ACHN (cell line): ENCODE results near the gene FN3K.

Experiments
- DNase-seq: peaks from one replicate; pipeline ENCODE4 v3.0.0-alpha.2; 2015
- in situ Hi-C: cut with HindIII; loops from 2 replicates; pipeline ENCODE4 v1.10.0; 2017; ENCODE audit warnings: low sequenced_read_pairs, low pct_ligation_motif_present, low pct_unique_long_range_greater_than_20kb

Gene FN3K

GRCh38 chr17:82702231-82702927 is 33.0 kb upstream of the FN3K start:
- in situ Hi-C loops = no loop called here
- DNase-seq = no peak

GRCh38 chr17:82703036-82703745 is 32.2 kb upstream of the FN3K start:
- DNase-seq = no peak
- in situ Hi-C loops = no loop called here

DNA sequence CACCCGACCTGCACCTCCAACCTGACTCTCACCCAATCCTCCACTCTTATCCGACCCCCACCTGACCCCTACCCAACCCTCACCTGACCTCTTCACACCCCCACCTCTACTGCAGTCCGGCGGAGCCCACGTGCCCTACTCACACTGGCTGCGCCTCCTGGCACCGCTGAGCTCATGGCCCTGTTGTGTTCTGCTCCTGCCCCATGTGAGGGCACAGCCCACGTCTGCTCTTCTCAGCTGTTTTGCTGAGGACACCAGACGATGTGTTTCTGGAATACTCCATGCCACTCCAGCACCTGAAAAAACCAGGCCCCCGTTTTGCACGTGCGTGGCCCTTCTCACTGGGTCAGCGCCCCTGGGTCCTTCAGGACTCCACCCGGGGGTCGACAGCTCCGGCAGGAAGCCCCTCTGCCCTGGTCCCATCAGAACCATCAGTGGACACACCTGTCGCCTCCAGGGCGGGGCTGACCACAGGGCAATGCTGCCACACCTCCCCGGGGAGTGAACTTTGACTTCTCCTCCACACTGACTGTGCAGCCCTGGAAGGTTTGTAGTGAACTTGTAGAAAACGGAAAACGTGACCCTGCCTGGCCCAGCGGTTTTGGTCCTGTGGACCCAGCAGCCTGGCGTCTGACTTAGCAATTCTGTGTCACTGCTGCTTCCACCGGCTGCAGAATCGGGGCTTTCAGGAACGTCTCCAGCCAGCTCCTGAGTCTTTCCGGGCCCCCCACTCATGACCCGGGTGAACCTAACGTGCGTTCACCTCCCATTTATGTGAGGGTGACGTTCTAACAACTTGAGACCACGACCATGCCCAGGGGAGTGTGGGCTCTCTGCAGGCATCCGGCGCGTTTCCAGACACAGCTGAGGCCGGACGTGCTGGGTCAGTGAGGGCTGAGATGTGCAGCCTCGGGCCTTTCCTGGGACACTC is 31.2 kb upstream of the FN3K start:
- DNase-seq = no peak
- in situ Hi-C loops = no loop called here

DNA sequence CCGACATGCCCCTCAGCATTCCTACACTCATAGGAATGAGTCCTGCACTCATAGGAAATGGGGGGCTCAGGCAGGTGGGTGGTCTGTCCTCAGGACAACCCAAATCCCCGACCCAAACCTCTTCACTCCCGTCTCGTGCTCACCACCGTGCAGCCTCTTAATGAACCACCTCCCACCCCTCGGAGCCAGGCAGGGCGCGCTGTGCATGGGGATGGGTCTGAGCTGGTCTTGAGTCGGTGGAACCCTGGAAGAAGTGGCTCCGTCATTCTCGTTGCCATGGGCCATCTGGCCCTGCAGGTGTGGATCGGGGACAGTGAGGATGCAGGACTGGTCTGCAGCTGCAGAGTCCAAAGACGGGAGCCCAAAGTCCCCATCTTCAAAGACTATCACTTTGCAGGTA is 30.5 kb upstream of the FN3K start:
- in situ Hi-C loops = no loop called here
- no peak for DNase-seq

DNA sequence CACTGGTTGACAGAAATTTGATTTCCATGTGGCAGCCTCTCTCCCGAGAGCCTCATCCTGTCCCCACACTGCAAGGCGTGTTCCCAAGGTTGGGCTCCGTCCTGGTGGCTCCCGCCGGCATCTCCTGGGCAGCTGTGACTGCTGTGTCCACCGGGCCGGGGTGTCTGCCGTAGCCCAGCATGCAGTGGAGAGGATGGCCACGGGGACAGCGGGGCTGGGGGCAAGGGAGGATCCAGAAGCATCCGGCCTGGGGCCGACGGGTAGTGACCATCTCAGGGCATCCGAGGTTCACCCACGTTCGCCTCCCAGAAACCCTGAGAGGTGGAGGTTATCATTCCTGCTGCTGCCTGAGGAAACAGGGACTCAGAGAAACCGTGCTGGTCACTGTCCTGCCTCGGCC is 29.7 kb upstream of the FN3K start:
- DNase-seq = no peak
- in situ Hi-C loops = no loop called here

- in situ Hi-C loops = no loop called here
- no peak for DNase-seq
Observed at GRCh38 chr17:82709024-82709675, 26.3 kb upstream of the FN3K start.

DNA sequence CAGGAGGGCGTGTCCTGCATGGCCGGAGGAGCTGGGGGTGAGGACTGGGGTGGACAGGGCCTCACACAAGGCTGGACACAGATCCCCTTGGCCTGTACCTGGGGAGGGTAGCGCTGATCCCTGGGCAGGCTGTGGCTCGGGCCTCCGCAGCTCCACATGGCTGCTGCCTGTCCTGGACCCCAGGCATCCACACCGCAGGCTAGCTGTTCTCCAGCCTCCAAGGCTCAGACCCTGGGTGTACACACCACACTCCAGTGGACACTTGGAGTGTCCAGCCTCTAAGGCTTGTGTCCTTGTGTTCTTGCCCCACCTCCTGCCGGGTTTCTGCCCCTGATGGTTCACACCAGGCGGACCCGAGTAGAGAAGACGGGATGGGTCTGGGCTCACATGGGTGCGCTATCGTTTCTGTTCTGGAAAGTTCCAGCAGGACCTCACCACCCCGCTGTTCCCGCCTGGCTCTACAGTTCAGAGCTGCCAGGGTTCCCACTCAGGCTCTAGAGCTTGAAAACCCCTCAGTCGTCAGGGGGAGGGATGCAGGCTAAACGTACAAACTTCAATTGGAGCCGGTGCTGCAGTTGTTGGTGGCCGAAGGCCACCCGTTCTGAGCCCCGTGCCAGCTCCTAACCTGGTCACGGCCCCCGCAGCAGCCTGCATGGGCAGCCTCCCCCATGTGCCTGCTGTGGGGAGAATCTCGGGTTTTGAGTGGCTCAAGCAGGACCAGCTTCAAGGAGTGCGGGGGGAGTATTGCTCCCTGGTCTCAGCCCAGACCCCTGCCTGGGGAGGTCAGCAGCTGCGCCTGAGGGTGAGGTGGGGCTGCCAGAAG is 25.5 kb upstream of the FN3K start:
- in situ Hi-C loops = no loop called here
- DNase-seq = no peak

- no peak for DNase-seq
- in situ Hi-C loops = no loop called here
Observed at GRCh38 chr17:82710499-82711232, 24.7 kb upstream of the FN3K start.

- in situ Hi-C loops = no loop called here
- no peak for DNase-seq
Observed at GRCh38 chr17:82713071-82713723, 22.2 kb upstream of the FN3K start.

DNA sequence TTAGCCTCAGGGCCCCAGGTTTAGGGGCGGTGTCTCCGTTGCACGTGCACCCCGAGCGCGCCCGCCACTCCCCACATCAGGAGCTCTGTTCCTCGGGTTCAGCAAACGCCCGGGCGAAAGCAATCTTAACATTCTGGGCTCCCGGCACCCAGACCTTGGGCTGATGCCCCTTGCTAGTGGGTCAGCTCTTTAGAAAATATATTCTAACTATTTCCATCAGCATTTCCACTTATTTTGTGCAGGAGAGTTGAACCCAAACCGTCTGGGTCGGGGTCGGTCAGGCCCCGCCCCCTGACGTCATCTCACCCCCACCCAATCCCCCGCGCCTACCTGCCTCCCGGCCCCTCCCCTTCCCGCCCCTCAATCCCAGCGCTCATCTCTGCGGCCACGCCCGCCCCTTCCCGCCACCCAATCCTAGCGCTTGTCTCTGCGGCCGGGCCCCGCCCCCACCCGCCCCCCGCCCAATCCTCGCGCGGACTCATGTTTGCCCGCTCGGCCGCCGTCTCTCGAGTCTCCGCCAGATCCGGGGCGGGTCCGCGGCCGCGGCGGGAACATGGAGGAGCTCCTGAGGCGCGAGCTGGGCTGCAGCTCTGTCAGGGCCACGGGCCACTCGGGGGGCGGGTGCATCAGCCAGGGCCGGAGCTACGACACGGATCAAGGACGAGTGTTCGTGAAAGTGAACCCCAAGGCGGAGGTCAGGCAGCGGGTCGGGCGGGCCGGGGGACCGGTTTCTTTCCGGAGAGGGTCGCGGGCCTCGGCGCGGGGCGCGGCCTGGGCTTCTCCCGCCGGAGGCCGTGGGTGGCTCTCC is 19.0 kb upstream of the FN3K start, which contains the start of gene FN3KRP:
Gene FN3KRP, plus strand, starts transcription at position 504 of the 808 bp plus-strand sequence. Its CDS starts 50 bp downstream, at position 554.
- in situ Hi-C loops = no loop called here
- DNase-seq = peak; percentile 95

DNA sequence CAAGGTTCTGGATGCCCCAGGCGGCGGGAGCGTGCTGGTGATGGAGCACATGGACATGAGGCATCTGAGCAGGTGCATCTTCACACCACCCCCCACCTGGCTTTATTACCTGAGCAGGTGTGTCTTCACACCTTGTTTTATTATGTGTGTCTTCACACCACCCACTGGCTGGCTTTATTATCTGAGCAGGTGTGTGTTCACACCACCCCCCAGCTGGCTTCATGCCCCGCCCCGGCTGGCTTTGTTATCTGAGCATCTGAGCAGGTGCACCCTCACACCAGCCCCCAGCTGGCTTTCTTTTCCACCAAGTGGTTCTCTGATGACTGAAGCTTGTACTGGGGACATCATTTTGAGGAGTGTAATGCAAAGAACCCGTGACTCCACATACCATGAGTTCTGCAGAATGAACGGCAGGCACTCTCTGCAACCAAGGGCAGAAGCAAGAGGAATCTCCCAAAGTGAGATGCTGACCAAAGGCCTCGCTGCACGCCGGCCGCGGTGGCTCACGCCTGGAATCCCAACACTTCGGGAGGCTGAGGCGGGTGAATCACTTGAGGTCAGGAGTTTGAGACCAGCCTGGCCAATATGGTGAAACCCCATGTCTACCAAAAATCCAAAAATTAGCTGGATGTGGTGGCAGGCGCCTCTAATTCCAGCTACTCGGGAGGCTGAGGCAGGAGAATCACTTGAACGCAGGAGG is 16.3 kb upstream of the FN3K start:
- in situ Hi-C loops = no loop called here
- DNase-seq = no peak

DNA sequence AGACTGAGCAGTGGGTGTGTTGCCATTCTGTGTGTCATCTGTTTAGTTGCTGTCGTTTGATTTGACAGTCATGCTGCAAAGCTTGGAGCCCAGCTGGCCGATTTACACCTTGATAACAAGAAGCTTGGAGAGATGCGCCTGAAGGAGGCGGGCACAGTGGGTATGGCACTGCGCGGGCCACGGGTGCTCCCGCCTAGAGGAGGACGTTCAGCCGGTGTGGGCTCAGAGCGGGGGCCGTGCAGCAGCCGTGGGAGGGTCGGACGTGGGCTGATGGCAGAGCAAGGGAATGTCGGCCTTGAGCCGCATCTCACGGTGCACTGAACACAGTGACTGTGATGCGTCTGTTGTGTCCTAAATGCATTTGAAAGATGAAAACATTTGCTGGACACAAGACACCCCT is 15.2 kb upstream of the FN3K start:
- in situ Hi-C loops = no loop called here
- no peak for DNase-seq

GRCh38 chr17:82722341-82723013 is 12.9 kb upstream of the FN3K start:
- DNase-seq = no peak
- in situ Hi-C loops = no loop called here

DNA sequence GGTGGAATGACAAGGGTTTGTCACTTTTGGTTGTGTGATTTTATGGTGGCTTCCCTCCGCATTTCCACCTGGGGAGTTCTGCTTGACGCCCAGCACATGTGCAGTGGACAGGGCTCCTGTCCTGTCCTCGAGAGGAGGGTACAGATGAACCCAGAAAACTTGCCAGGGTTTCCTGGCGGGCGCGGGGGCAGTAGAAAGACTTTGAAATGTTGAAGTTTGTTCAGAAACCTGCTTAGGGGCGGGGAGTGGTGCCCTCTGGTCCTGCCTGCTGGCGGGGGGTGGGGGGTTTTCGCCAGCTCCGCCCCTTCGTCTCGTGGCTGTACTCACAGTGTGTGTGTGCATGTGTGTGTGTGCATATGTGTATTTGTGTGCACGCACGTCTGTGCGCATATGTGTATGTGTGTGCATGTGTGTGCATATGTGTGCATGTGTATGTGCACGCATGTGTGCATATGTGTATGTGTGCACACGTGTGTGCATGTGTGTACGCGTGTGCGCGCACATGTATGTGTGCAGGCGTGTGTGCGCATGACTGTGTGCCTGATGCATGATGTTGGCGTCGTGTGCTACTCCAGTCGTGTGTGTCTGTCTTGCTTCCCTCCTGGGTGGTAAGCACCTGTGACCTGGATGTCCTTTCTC is 12.1 kb upstream of the FN3K start:
- in situ Hi-C loops = no loop called here
- no peak for DNase-seq

DNA sequence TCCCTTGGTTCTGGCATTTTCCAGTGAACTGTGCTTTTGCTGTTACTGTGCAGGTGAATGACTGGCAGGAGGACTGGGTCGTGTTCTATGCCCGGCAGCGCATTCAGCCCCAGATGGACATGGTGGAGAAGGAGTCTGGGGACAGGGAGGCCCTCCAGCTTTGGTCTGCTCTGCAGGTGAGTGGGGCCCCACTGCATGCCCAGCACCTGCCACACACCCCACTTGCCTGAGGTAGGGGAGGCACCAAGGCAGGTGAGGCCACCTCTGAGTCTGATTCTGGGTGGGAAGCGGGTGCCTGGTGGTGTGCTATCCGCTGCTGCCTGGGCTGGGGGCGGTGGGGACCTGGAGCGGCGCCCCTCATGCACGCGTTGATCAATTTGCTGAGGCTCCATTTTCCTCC is 9.0 kb upstream of the FN3K start:
- in situ Hi-C loops = no loop called here
- DNase-seq = no peak
